Measurements from ENCODE around the gene NKX1-2. TPM values are rescaled to one million over a fixed set of nuclear protein-coding genes. Genes with fewer than 3 reads are reported as not detected.

The NKX1-2 gene
- total RNA-seq, 6 experiments from 2014 or later, result not detected

- H3K9me3 ChIP-seq, result no peaks in the 10 kb centered on the region
- TF ChIP-seq POLR2A (IDR thresholded peaks at IDR 0.05), result no peak
- no peak for TF ChIP-seq CTCF (IDR thresholded peaks at IDR 0.05)
- DNase-seq (no peak), ATAC-seq (no peak)
- H3K4me3 ChIP-seq, result no peak overlapping the region
- no peak overlapping the region for H3K27ac ChIP-seq
- intact Hi-C loops (cut with DNase I), result no loop called here
- 79% methylated on average over 3 of the region's 5 CpGs for WGBS (ENCODE audit: insufficient coverage, low coverage, low lambda C conversion rate, missing lambda C conversion rate)
- peaks cover 0 to 27% (median 4%) of the 10 kb centered on the region in 4 donors for H3K4me1 ChIP-seq
- H3K27me3 ChIP-seq, result no peaks in the 10 kb centered on the region
- no peaks in the 10 kb centered on the region for H3K36me3 ChIP-seq
Observed at GRCh38 chr10:124460144-124460543, 10.3 kb upstream of the NKX1-2 start.

GRCh38 chr10:124459395-124459794, 9.6 kb upstream of the NKX1-2 start:
- intact Hi-C loops (cut with DNase I), result no loop called here
- peaks cover 0 to 21% (median 2%) of the 10 kb centered on the region in 4 donors for H3K4me1 ChIP-seq
- no peak for TF ChIP-seq POLR2A (IDR thresholded peaks at IDR 0.05)
- no peak for TF ChIP-seq CTCF (IDR thresholded peaks at IDR 0.05)
- H3K4me3 ChIP-seq, result no peak overlapping the region
- no peaks in the 10 kb centered on the region for H3K27me3 ChIP-seq
- H3K27ac ChIP-seq, result no peak overlapping the region
- WGBS (ENCODE audit: insufficient coverage, low coverage, low lambda C conversion rate, missing lambda C conversion rate), result 75% methylated on average over 1 of the region's 1 CpG
- DNase-seq, result no peak
- no peaks in the 10 kb centered on the region for H3K9me3 ChIP-seq
- no peaks in the 10 kb centered on the region for H3K36me3 ChIP-seq
- no peak for ATAC-seq

GRCh38 chr10:124458889-124459288, 9.1 kb upstream of the NKX1-2 start:
- intact Hi-C loops (cut with DNase I), result no loop called here
- no peak overlapping the region for H3K27ac ChIP-seq
- no peaks in the 10 kb centered on the region for H3K36me3 ChIP-seq
- DNase-seq (no peak), ATAC-seq (no peak)
- TF ChIP-seq POLR2A (IDR thresholded peaks at IDR 0.05) (no peak), CTCF (IDR thresholded peaks at IDR 0.05) (no peak)
- WGBS (ENCODE audit: insufficient coverage, low coverage, low lambda C conversion rate, missing lambda C conversion rate), result no CpG with 5 or more reads among the region's 2 CpGs
- peaks cover 0 to 2% of the 10 kb centered on the region in 2 donors for H3K27me3 ChIP-seq
- H3K9me3 ChIP-seq, result no peaks in the 10 kb centered on the region
- H3K4me1 ChIP-seq, result peaks cover 0 to 16% (median 0%) of the 10 kb centered on the region in 4 donors
- H3K4me3 ChIP-seq, result no peak overlapping the region

- intact Hi-C loops (cut with DNase I), result no loop called here
- ATAC-seq (no peak), DNase-seq (no peak)
- H3K4me1 ChIP-seq, result peaks cover 0 to 12% (median 0%) of the 10 kb centered on the region in 4 donors
- TF ChIP-seq POLR2A (IDR thresholded peaks at IDR 0.05) (no peak), CTCF (IDR thresholded peaks at IDR 0.05) (no peak)
- peaks cover 0 to 7% of the 10 kb centered on the region in 2 donors for H3K27me3 ChIP-seq
- whole genome bisulfite sequencing (ENCODE audit: insufficient coverage, low coverage, low lambda C conversion rate, missing lambda C conversion rate), result 90% methylated on average over 2 of the region's 4 CpGs
- H3K4me3 ChIP-seq, result no peak overlapping the region
- H3K27ac ChIP-seq, result no peak overlapping the region
- no peaks in the 10 kb centered on the region for H3K9me3 ChIP-seq
- H3K36me3 ChIP-seq, result no peaks in the 10 kb centered on the region
Observed at GRCh38 chr10:124458473-124458872, 8.6 kb upstream of the NKX1-2 start.

GRCh38 chr10:124455441-124455840, 5.6 kb upstream of the NKX1-2 start:
- Histone ChIP-seq H3K27me3 (peaks cover 0 to 22% of the 10 kb centered on the region in 2 donors), H3K36me3 (no peaks in the 10 kb centered on the region), H3K9me3 (no peaks in the 10 kb centered on the region), H3K4me1 (no peaks in the 10 kb centered on the region), H3K4me3 (no peak overlapping the region), H3K27ac (no peak overlapping the region)
- DNase-seq (no peak), ATAC-seq (no peak)
- 57% methylated on average over 6 of the region's 7 CpGs for WGBS (ENCODE audit: insufficient coverage, low coverage, low lambda C conversion rate, missing lambda C conversion rate)
- TF ChIP-seq CTCF (IDR thresholded peaks at IDR 0.05), result no peak
- no peak for TF ChIP-seq POLR2A (IDR thresholded peaks at IDR 0.05)
- intact Hi-C loops (cut with DNase I), result no loop called here

Measured in right lobe of liver (tissue), 6 donors.